ENCODE measurements around the gene HAPSTR1. TPM values are rescaled to one million over a fixed set of nuclear protein-coding genes. Genes with fewer than 3 reads are reported as not detected.
"Not testable (repeated sequence)": the region's sequence is repeated elsewhere in the genome, so short reads cannot be mapped to it uniquely, and the experiment has no call there.

HAPSTR1 gene
- 100 to 1,000 TPM in 1 of 4 donors, 10 to 100 TPM in 3; 16.1 to 113 (median 45.9) TPM for total RNA-seq

- TF ChIP-seq CTCF (IDR thresholded peaks at IDR 0.05) (no peak), POLR2A (IDR thresholded peaks at IDR 0.05) (peak; percentile 98 to 99)
- DNase-seq = peak; percentile 99 to 100
- peak within 1 kb of the TSS; percentile 78 to 100 for H3K4me3 ChIP-seq
- no peaks in the 10 kb centered on the region for H3K9me3 ChIP-seq
- H3K27me3 ChIP-seq = no peaks in the 10 kb centered on the region
- H3K36me3 ChIP-seq = no peaks in the 10 kb centered on the region
- peaks cover 0 to 12% of the 10 kb centered on the region in 2 donors for H3K4me1 ChIP-seq
- intact Hi-C loops (cut with DNase I; ENCODE audit: low total_unique reads) = no loop called here
- peak within 1 kb of the TSS; percentile 98 to 99 for H3K27ac ChIP-seq
Observed at GRCh38 chr16:9090960-9091866, at the start of gene HAPSTR1. Gene HAPSTR1, plus strand, starts transcription at chr16:9091644. Its CDS starts 401 bp downstream, at chr16:9092045.

GRCh38 chr16:9042533-9042932, 48.9 kb upstream of the HAPSTR1 start:
- no peak for DNase-seq
- TF ChIP-seq POLR2A (IDR thresholded peaks at IDR 0.05) = no peak

GRCh38 chr16:9042964-9043680, 48.3 kb upstream of the HAPSTR1 start:
- intact Hi-C loops (cut with DNase I; ENCODE audit: low total_unique reads) = no loop called here

More at GRCh38 chr16:9042533-9042932, 48.9 kb upstream of the HAPSTR1 start:
- Histone ChIP-seq H3K4me3 (no peak overlapping the region), H3K4me1 (no peaks in the 10 kb centered on the region), H3K36me3 (no peaks in the 10 kb centered on the region), H3K27ac (no peak overlapping the region), H3K27me3 (no peaks in the 10 kb centered on the region), H3K9me3 (no peaks in the 10 kb centered on the region)
- intact Hi-C loops (cut with DNase I; ENCODE audit: low total_unique reads) = no loop called here

GRCh38 chr16:9045562-9045961, 45.9 kb upstream of the HAPSTR1 start:
- H3K36me3 ChIP-seq; H3K4me1 ChIP-seq; H3K4me3 ChIP-seq; DNase-seq; intact Hi-C loops (cut with DNase I; ENCODE audit: low total_unique reads); H3K9me3 ChIP-seq; H3K27me3 ChIP-seq; H3K27ac ChIP-seq: not testable (repeated sequence)

More at GRCh38 chr16:9042964-9043680, 48.3 kb upstream of the HAPSTR1 start:
- H3K27ac ChIP-seq = no peak overlapping the region
- H3K4me3 ChIP-seq = no peak overlapping the region
- no peaks in the 10 kb centered on the region for H3K9me3 ChIP-seq
- DNase-seq = no peak
- H3K27me3 ChIP-seq = no peaks in the 10 kb centered on the region
- TF ChIP-seq CTCF (IDR thresholded peaks at IDR 0.05) = no peak
- TF ChIP-seq POLR2A (IDR thresholded peaks at IDR 0.05) = no peak
- no peaks in the 10 kb centered on the region for H3K36me3 ChIP-seq
- H3K4me1 ChIP-seq = no peaks in the 10 kb centered on the region

GRCh38 chr16:9046667-9047055, 44.8 kb upstream of the HAPSTR1 start:
- intact Hi-C loops (cut with DNase I; ENCODE audit: low total_unique reads) = no loop called here
- no peaks in the 10 kb centered on the region for H3K4me1 ChIP-seq
- H3K36me3 ChIP-seq = no peaks in the 10 kb centered on the region
- H3K4me3 ChIP-seq = no peak overlapping the region
- H3K27ac ChIP-seq = no peak overlapping the region
- H3K9me3 ChIP-seq = no peaks in the 10 kb centered on the region
- TF ChIP-seq CTCF (IDR thresholded peaks at IDR 0.05) = no peak
- TF ChIP-seq POLR2A (IDR thresholded peaks at IDR 0.05) = no peak
- no peak for DNase-seq
- no peaks in the 10 kb centered on the region for H3K27me3 ChIP-seq
